ENCODE results near the gene AKNAD1. TPM values are rescaled to one million over a fixed set of nuclear protein-coding genes. Genes with fewer than 3 reads are reported as not detected.

Gene AKNAD1
- total RNA-seq (2021; fragmentation: NEBNext Ultra II Directional; extraction: Animal tissue kit (Norgen Biotek cat#: 25700)) = not detected in 2 replicates
- not detected in 2 replicates for polyA plus RNA-seq (2011; rRNA removed)
- polyA plus RNA-seq (2011; cell fraction: cytosol; rRNA removed) = not detected
- polyA plus RNA-seq (2011; cell fraction: nucleus; rRNA removed) = not detected
- polyA plus RNA-seq (2012, experiment 1 of 2) = not detected in 4 replicates
- not detected for polyA plus RNA-seq (2012, experiment 2 of 2)
- polyA plus RNA-seq (2013, experiment 1 of 2) = 0.10 TPM
- polyA plus RNA-seq (2013, experiment 2 of 2) = not detected
- polyA minus RNA-seq (2011; rRNA and poly(A)+ RNA removed) = 0.85 TPM in 1 of 2 replicates, not detected in the other
- polyA minus RNA-seq (2011; cell fraction: cytosol; rRNA and poly(A)+ RNA removed) = not detected
- polyA minus RNA-seq (2011; cell fraction: nucleus; rRNA and poly(A)+ RNA removed) = not detected
- long read RNA-seq, experiment 1 = 0 reads
- long read RNA-seq, experiment 2 = 0 reads

GRCh38 chr1:108856994-108857393, at the start of gene AKNAD1:
TSS of gene AKNAD1 (minus strand) at chr1:108857094. CDS start at chr1:108852664, 4,430 bp downstream.
- Histone ChIP-seq H3K4me3 (ENCODE audit: extremely low read depth in 1 of 4, insufficient read depth in 2 of 4, low read depth in 3 of 4, low read length in 4 of 4) (no peak within 1 kb of the TSS), H3K36me3 (ENCODE audit: control insufficient read depth in 2 of 4, insufficient read depth in 4 of 4, low read length in 3 of 4) (no peaks in the 10 kb centered on the region), H3K9ac (replicated peaks in 1 of 4; ENCODE audit: extremely low read depth in 1 of 4, low read depth in 3 of 4, low read length in 3 of 4) (no peak within 1 kb of the TSS), H3K79me2 (ENCODE audit: control insufficient read depth in 1 of 2, insufficient read depth in 2 of 2, low read length in 2 of 2) (no peaks in the 10 kb centered on the region), H4K91ac (replicated peaks; ENCODE audit: insufficient read length, low read length) (no peak within 1 kb of the TSS), H3K18ac (ENCODE audit: extremely low read depth, low read length) (no peak within 1 kb of the TSS), H3K56ac (replicated peaks; ENCODE audit: insufficient read length, low read depth, low read length) (no peak within 1 kb of the TSS), H3K14ac (ENCODE audit: insufficient read length) (no peak within 1 kb of the TSS), H4K5ac (ENCODE audit: insufficient read length, low read depth, low read length) (no peak within 1 kb of the TSS), H3K4me1 (replicated peaks in 1 of 4; ENCODE audit: control insufficient read depth in 3 of 4, insufficient read depth in 4 of 4, low read length in 3 of 4) (no peaks in the 10 kb centered on the region), H3K4me2 (ENCODE audit: insufficient read depth in 1 of 2, low read depth in 2 of 2, low read length in 2 of 2) (no peak within 1 kb of the TSS), H3K23ac (ENCODE audit: insufficient read length) (no peak within 1 kb of the TSS), H3K27ac (ENCODE audit: low read depth, low read length) (no peak within 1 kb of the TSS), H2BK5ac (ENCODE audit: low read depth, low read length) (no peak within 1 kb of the TSS), H2BK12ac (ENCODE audit: low read depth, low read length) (no peak within 1 kb of the TSS), H3K79me1 (ENCODE audit: low read depth, low read length) (no peaks in the 10 kb centered on the region), H2AK5ac (ENCODE audit: low read depth, low read length) (no peak within 1 kb of the TSS), H2AFZ (ENCODE audit: low read length) (no peak within 1 kb of the TSS), H2BK15ac (ENCODE audit: low read length) (no peak within 1 kb of the TSS), H3K23me2 (ENCODE audit: low read depth, low read length) (no peaks in the 10 kb centered on the region), H4K20me1 (replicated peaks in 1 of 2; ENCODE audit: control insufficient read depth in 1 of 2, insufficient read depth in 2 of 2, low read length in 2 of 2) (no peaks in the 10 kb centered on the region), H3K27me3 (replicated peaks in 1 of 4; ENCODE audit: control insufficient read depth in 3 of 4, extremely low read depth in 1 of 4, insufficient read depth in 3 of 4, low read length in 3 of 4) (no peaks in the 10 kb centered on the region), H3K9me3 (ENCODE audit: insufficient read depth in 2 of 2, low read depth in 1 of 2, low read length in 1 of 2) (no peaks in the 10 kb centered on the region), H4K8ac (ENCODE audit: extremely low read depth, insufficient read depth, low read length) (no peak within 1 kb of the TSS), H2BK20ac (ENCODE audit: low read length) (no peak within 1 kb of the TSS), H3K4ac (replicated peaks; ENCODE audit: insufficient read length, low read depth, low read length) (no peak within 1 kb of the TSS), H2BK120ac (replicated peaks; ENCODE audit: low read depth, low read length) (no peak within 1 kb of the TSS)
- 91% methylated on average over 1 of the region's 1 CpG; no CpG with 5 or more reads in 1 of the 2 experiments for WGBS, 2 experiments (ENCODE audit: extremely low coverage in 1 of 2, insufficient coverage in 1 of 2, insufficient read length in 1 of 2, insufficient replicate concordance in 2 of 2, low coverage in 1 of 2, low lambda C conversion rate in 2 of 2, missing lambda C conversion rate in 1 of 2)
- DNase-seq (ENCODE audit: low read depth in 1 of 2, low spot score in 2 of 2) = no peak
- TF ChIP-seq TCF12 (IDR thresholded peaks at IDR 0.05; ENCODE audit: low read depth, low read length) (no peak), SUZ12 (IDR thresholded peaks at IDR 0.05; ENCODE audit: low read length) (no peak), POU5F1 (IDR thresholded peaks at IDR 0.05; ENCODE audit: low read depth, low read length) (no peak), TAF7 (optimal IDR thresholded peaks at IDR 0.05; ENCODE audit: borderline replicate concordance, low read depth, low read length) (no peak)
- CTCF ChIA-PET (ENCODE audit: partially characterized antibody) = no interaction called here
- no peak for FAIRE-seq
- POLR2A ChIA-PET (ENCODE audit: partially characterized antibody) = no interaction called here
